Middle frontal gyrus (tissue), 1 donor: ENCODE measurements around the gene ZNF699.
"Not testable (repeated sequence)": the region's sequence is repeated elsewhere in the genome, so short reads cannot be mapped to it uniquely, and the experiment has no call there.

ENCODE experiments used
- DNase-seq: peaks from one replicate; pipeline ENCODE4 v3.0.0-alpha.2; 2015; ENCODE audit warnings: low spot score; ENCODE audit errors: extremely low spot score

ZNF699 gene

DNA sequence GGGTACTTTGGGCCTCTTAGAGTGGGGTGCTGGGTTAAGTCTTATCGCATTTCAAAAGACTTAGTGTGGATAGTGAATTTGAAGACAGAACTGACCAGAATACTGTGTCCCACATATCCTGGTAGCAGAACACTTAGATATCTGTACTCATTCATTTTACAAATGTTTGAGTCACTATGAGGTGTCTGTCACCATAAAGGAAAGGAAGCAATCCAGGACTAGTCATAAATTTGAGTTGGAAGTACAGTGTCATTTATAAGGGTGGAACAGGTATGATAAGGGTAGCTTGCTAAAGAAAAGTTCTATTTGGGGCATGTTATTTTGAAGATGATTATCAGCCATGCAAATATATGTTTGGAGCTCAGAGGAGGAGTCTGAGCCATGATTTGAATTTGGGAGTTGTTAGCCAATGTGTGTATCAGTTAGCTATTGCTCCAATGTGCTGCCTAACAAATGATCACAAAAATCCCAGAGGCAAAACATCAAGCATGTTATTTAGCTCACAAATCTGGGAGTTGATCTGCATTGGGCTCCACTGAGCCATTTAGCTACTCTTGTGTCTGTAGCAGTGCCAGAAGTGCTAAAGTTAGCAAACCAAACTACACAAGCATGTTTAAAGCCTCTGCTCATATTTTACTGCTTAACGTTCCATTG lies 20.3 kb downstream of the ZNF699 start:
- DNase-seq, result no peak

- not testable (repeated sequence) for DNase-seq
Measured at GRCh38 chr19:9283485-9283884, 26.2 kb downstream of the ZNF699 start.

DNA sequence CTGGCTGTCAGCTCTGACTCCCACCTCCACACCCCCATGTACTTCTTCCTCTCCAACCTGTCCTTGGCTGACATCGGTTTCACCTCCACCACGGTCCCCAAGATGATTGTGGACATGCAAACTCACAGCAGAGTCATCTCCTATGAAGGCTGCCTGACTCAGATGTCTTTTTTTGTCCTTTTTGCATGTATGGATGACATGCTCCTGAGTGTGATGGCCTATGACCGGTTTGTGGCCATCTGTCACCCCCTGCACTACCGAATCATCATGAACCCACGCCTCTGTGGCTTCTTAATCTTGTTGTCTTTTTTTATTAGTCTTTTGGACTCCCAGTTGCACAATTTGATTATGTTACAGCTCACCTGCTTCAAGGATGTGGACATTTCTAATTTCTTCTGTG lies 58.4 kb downstream of the ZNF699 start:
- no peak for DNase-seq

- DNase-seq, result no peak
Measured at GRCh38 chr19:9250630-9251029, 59.0 kb downstream of the ZNF699 start, which contains the start of gene OR7E24. TSS of gene OR7E24 (plus strand) at chr19:9250930. CDS start at chr19:9251044, 114 bp downstream.
